H54 (cell line): ENCODE data around the gene TNS1.

Experiments
- DNase-seq: peaks from one replicate; pipeline ENCODE4 v3.0.0; 2011; ENCODE audit warnings: low spot score, mixed read lengths; ENCODE audit not compliant: insufficient read length
- FAIRE-seq: peaks from 3 replicates; lab custom pipeline; 2011; peaks lifted over from hg19 to GRCh38; lab: Jason Lieb, UNC
- POLR2A ChIP-seq: IDR thresholded peaks from 2 replicates; pipeline ENCODE4 v1.6.1; 2011; ENCODE audit warnings: low read depth, mild to moderate bottlenecking, low read length

The TNS1 gene

DNA sequence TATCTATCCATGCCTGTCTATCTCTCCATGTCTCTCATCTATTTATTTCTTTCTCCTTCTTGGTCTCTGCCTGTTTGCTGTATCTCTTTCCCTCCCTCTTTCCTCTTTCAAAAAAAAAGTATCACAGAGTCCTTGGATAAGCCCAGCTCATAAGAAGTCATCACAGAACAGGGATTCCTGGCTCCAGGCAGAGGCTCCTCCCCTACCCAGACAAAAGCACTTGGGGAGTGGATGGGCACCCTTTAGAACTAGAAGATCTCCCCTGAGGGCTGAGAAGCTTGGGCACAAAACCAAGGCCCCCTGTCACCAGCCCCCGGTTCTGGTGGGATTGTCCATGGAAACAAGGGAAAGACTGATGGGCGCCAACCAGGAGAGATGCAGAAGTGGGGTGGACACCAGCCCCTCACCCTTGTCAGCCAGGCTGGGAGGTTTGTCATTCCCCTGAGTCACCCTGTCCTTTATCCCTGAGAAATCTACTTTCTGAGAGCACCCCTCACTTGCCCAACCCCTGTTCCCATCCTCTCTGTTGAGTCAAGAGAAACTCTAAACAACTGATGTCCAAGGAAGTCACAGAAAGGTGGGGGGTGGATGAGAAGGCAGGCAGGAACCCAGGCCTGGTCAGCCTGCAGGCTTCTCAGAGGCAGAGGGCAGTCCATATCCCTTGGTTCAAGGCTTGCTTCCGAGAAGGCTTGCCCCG is 127.1 kb downstream of the TNS1 start:
- DNase-seq, result no peak
- no peak for TF ChIP-seq POLR2A
- no peak for FAIRE-seq

DNA sequence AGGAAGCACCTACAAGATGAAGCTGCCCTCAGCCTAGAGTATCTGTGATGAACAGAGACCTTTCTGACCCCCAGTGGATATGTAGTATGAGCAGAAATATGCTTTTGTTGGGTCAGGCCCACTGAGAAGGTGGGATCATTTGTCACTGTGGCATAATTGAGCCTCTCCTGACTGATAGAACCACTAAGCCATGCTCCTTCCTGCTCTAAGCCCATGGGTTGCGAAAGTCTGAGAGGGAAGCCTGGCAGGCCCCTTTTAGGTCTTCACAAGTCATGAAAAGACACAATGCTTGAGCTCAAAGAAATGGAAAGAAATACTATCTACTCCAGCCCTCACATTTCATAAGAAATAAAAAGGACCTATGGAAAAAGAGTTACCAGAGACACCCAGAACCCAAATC is 127.7 kb downstream of the TNS1 start:
- FAIRE-seq (no peak), DNase-seq (no peak)
- no peak for TF ChIP-seq POLR2A

DNA sequence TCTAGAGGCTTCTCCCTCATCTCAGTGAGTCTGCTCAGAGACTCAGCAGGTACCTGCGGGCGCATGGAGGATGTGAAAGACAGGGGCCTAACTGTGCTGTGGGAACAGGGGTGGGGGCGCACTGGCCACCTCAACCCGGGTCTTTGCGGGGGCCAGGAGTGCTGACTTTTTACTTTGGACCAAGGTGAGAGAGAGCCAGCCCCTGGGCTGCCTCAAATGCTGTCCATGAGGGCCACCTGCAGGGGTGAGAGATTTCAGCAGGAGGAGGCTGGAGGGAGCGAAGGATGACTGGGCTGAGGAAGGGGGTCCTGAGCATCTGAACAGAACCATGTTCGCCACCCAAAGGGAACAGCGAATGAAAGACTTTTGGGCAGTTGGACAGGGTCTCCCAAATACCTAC is 129.4 kb downstream of the TNS1 start:
- FAIRE-seq (no peak), DNase-seq (no peak)
- TF ChIP-seq POLR2A, result no peak

DNA sequence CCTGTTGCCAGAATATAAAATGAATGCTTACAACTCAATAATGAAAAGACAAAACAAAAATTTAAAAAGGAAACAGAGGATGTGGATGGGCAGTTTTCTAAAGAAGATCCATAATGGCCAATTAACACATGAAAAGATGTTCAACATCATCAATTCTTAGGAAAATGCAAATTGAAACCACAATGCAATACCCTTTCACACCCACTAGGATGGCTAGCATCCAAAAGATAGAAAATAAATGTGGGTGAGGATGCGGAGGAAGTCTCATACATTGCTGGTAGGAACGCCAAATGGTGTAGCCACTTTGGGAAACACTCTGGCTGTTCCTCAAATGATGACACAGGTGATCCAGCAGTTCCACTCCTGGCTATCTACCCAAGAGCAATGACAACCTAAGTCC is 130.5 kb downstream of the TNS1 start:
- TF ChIP-seq POLR2A, result no peak
- DNase-seq (no peak), FAIRE-seq (no peak)

DNA sequence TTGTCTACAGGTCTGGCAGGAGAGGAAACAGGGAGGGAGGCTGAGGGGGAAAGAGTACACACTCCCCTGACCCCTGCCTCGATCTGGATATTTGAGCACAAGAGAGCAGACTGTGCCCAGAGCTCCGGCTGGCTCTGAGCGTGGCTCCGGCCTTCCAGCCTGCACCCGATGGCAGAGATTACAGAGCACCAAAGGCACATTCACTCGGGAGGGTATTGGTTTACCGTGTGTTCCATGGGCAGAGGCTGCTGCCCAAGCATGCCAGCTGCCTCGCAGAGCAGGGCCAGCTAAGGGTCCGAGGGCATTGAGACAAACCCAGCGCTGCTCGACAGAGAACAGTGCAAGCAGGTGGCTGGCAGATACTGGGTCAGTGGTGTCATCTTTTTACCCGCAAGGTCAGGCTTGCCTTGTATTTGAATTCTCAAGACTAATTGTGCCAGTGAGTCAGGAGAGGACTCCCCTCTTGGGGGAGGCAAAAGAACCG is 132.2 kb downstream of the TNS1 start:
- TF ChIP-seq POLR2A, result no peak
- FAIRE-seq (no peak), DNase-seq (no peak)

DNA sequence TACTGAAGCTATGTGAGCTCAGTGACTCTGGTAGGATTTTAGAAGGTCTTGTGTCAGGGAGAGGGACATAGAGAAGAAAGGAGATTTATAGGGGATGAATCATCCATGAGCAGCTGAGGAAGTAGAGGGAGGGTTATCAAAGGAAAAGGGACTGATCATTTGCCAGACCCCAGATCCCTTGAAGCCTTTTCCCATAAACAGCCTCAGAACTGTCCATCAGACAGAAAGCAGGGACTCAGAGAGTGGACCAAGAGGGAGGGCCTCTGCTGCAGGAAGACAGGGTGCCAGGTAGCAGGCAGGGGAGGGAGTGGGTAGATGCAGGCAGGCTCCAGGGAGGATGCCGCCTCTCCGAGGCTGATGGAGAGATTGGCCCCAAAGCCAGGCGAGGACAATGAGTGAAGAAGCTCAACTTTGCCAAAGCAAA is 133.9 kb downstream of the TNS1 start:
- TF ChIP-seq POLR2A, result no peak
- FAIRE-seq, result no peak
- no peak for DNase-seq

DNA sequence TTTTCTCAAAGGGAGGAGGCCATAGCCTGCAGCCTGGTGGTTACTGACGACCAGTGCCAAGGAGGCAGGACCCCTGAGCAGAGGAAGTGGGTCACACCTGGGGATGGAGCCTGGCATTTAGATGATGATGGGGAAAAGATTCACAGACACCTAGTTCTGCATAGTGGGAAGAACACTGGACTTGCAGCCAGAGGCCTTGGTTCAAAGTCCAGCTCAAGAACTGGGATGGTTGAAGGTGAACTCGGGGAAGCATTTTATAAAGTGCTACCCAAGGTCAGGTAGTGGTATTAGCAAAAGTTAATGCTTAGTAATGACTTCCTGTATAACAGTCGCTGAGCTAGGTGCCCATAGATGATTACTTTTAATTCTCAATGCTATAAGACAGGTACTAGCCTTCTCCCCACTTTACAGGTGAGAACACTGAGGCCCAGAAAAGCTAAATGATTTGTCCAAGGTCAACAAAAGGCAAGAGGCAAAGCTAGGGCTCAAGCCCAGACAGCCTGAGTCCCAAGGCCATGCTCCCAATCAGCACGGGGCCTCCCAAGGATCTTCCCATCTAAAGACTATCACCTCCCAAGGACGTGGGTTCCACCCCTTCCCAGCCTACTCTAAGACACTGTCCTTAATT is 134.4 kb downstream of the TNS1 start:
- no peak for FAIRE-seq
- no peak for DNase-seq
- TF ChIP-seq POLR2A, result no peak

DNA sequence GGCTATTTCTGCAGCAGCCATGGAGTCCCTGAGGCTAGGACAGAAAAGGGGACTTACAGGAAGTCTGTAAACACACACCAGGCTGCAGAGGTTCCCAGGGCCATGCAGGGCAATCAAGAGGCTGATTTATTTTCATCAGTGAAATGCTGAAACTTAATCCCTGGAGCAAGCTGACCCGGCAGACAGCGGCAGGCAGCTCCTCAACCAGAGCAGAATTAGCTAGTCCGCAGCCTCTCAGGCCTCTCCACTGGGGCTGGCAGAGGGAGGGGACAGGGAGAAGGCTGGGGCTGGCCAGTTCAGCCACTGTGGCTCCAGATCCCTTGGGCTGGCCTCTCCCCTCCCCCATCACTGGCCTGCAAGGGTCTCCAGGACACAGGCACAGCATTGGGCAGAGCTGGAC is 136.3 kb downstream of the TNS1 start:
- FAIRE-seq, result no peak
- DNase-seq, result no peak
- no peak for TF ChIP-seq POLR2A

DNA sequence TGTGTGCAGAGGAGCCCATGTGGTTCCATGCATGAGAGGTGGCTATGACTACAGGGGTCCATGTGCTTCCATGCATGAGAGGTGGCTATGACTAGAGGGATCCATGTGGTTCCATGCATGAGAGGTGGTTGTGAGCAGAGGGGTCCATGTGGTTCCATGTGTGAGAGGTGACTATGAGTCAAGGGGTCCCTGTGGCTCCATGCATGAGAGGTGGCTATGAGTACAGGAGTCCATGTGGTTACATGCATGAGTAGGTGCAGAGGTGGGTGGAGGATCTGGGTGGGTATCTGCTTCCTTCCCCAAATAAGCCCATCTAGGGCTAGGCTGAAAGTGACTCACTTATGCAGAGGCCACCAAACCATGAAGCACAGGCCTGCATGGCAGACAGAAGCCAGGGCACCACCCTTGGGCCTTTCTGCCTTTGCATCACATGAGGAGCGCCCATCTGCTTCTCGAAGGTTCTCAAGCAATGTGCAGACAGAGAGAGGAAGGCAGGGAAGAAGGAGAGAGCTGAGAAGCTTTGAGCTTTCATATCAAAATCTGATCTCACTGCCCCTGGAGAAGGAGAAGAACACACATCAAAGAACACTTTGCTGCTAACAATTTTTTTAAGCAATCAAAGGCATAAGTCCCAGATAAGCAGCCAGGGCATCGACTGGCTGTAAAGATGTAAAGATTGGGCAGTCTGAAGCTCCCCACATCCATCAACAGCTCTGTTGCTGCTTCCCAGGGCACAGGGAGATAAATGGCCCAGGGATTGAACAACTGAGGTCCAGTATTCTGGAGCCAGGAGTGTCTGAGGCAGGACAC is 137.6 kb downstream of the TNS1 start:
- no peak for DNase-seq
- no peak for FAIRE-seq
- no peak for TF ChIP-seq POLR2A

DNA sequence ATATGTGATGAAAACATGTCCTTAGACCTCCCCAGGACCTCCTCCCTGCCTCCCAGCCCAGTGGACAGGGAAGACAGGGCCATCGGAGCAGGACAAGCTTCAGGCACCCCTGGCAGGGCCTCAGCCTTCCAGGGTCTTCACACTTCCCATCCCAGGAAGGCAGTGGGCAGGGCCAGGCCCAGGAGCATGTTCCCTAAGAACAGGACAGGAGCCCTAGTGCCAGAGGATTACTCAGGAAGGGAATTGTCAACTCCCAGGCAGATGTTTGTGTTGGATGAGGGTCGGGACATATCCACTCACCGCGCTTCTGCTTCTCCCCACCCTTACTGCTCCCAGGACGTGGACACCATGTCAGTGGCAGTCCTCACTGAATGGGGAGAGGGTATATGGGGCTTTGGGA is 138.9 kb downstream of the TNS1 start:
- FAIRE-seq (no peak), DNase-seq (no peak)
- TF ChIP-seq POLR2A, result no peak

DNA sequence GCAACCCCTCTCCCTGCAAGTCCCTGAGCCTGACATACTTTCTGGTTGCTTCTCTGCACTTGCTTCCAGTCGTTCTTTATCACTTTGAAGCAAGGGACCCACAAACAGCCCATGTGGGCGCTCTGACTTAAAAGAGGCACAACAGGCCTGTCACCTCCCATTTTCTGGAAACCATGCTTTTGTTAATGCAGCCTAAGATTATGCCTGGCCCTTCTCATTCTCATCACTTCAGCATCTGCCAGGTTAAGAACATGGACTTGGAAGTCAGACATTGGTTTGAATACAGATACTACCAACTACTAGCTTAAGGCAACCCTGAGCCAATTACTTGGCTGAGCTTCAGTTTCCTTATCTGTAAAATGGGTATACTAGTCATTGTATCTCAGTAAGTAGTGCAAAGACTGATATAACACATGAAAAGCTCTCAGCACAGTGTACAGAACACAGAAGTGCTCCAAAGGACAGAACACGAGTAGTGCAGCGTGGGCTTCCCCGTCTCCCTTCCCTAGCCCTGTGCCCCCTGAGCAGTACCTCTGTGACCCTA is 141.4 kb downstream of the TNS1 start:
- no peak for DNase-seq
- TF ChIP-seq POLR2A, result no peak
- FAIRE-seq, result no peak

DNA sequence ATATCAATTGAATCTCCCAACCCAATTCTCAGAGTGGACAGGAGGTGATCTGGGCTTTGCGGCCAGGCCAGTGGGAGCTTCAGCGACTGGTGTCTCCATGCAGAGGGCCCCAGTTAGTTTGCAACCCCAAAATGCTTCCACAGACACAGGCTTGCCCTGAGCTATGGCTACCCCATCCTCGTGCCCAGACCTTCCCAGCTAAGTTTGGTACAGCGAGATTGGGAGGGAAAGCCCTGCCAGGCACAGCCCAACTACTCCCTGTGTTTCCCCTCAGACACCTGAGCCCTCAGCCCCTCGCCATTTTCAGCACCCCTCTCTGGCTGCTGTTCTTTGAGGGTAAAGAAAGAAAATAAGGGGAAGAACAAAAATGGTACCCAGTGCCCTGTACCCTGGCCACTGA is 142.9 kb downstream of the TNS1 start:
- no peak for FAIRE-seq
- TF ChIP-seq POLR2A, result no peak
- DNase-seq, result no peak

DNA sequence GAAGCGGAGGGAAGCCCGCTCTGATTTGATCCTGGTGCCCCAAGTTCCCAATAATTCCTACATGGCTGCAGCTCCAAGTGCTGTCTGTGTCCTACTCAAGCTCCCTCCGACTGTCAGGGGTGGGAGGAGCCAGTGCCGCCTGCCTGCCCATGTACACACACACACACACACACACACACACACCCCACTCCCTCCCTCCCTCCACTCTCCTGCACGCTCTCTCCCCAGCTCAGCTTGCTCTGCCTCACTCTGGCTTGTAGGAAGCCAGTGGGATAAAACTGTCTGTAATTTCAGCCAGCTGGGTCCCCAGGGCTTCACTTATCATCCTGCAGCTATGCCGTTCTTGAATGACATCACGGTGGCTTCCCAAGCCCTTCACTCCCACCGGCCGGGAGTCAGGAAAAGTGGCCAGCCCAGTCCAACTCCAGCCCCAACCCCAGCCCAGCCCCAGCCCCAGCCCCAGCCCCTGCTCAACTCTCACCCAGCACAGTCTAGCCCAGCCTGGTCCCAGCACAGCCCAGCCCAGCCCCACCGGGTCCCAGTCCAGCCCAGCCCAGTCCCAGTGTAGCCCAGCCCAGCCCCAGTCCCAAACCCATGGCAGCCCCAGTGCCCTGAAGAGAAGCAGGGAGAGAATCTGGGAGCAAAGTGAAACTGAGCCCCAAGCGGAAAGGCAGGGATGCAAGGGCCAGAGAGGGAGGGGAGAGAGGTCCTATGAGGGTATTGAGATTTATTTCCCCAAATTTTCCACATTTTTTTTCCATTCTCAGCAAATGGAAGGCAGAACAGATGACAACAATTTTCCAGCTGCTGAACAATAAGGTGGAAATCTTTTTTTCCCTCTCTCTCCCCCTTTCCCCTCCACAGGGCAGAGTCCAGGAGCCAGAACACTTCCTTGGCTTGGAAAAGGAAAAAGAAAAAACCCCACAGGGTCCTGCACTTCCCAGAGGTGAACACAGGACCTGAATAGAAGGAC is 144.0 kb downstream of the TNS1 start:
- no peak for DNase-seq
- TF ChIP-seq POLR2A, result no peak
- FAIRE-seq, result no peak
